Measurements from ENCODE around the gene SSH2. TPM values are rescaled to one million over a fixed set of nuclear protein-coding genes. Genes with fewer than 3 reads are reported as not detected.

SSH2 gene
- polyA plus RNA-seq, 3 donors = 31.9 to 66.6 (median 54.0) TPM

- peak; percentile 38 to 55 (median 54) for DNase-seq
- intact Hi-C loops (cut with micrococcal nuclease) = no loop called here
- peaks cover 9 to 10% of the 10 kb centered on the region in 2 donors for H3K36me3 Mint-ChIP-seq
Measured at GRCh38 chr17:29956225-29956624, 26.2 kb upstream of the SSH2 start.

GRCh38 chr17:29954405-29954804 is 24.4 kb upstream of the SSH2 start:
- intact Hi-C loops (cut with micrococcal nuclease) = no loop called here
- H3K27me3 ChIP-seq (ENCODE audit: control insufficient read depth in 2 of 2, insufficient read depth in 2 of 2, low read length in 2 of 2) = no peaks in the 10 kb centered on the region
- H3K4me1 Mint-ChIP-seq = peaks cover 20% of the 10 kb centered on the region
- peaks cover 0 to 2% (median 0%) of the 10 kb centered on the region in 3 donors for H3K27me3 Mint-ChIP-seq (ENCODE audit: low read depth in 3 of 3)
- peaks cover 14 to 20% of the 10 kb centered on the region in 2 donors for H3K4me1 ChIP-seq (ENCODE audit: control insufficient read depth in 1 of 2, insufficient read depth in 2 of 2, low read length in 2 of 2)
- H3K27ac ChIP-seq (ENCODE audit: low read depth in 1 of 2, low read length in 2 of 2) = no peak overlapping the region
- H3K4me3 Mint-ChIP-seq = no peak overlapping the region
- no peaks in the 10 kb centered on the region for H3K79me2 ChIP-seq (ENCODE audit: insufficient read depth, low read length)
- no peak overlapping the region for H3K4me3 ChIP-seq (replicated peaks in 1 of 3; ENCODE audit: low read depth in 2 of 3, low read length in 3 of 3)
- DNase-seq = no peak
- H3K27ac Mint-ChIP-seq = no peak overlapping the region
- no peak overlapping the region for H3K4me2 ChIP-seq (replicated peaks; ENCODE audit: extremely low read depth, low read length, poor library complexity, severe bottlenecking)
- TF ChIP-seq CTCF (IDR thresholded peaks at IDR 0.05) = no peak
- peaks cover 18 to 32% (median 22%) of the 10 kb centered on the region in 7 donors for H3K9me3 Mint-ChIP-seq
- no peak overlapping the region for H3K9ac ChIP-seq (ENCODE audit: insufficient read depth, low read length, poor library complexity, severe bottlenecking)
- peaks cover 9 to 10% of the 10 kb centered on the region in 2 donors for H3K36me3 Mint-ChIP-seq
- no peaks in the 10 kb centered on the region for H3K36me3 ChIP-seq (replicated peaks in 1 of 2; ENCODE audit: control insufficient read depth in 1 of 2, insufficient read depth in 2 of 2, low read length in 2 of 2)
- H4K20me1 ChIP-seq (ENCODE audit: insufficient read depth, low read length) = no peaks in the 10 kb centered on the region
- no peak overlapping the region for H2AFZ ChIP-seq (ENCODE audit: insufficient read depth, low read depth, low read length, poor library complexity, severe bottlenecking)
- H3K9me3 ChIP-seq (replicated peaks in 1 of 2; ENCODE audit: control insufficient read depth in 1 of 2, insufficient read depth in 1 of 2, low read length in 2 of 2) = peaks cover 13 to 22% of the 10 kb centered on the region in 2 donors
- 100% methylated on average over 2 of the region's 4 CpGs for WGBS (ENCODE audit: insufficient coverage)

More at GRCh38 chr17:29956225-29956624, 26.2 kb upstream of the SSH2 start:
- Mint-ChIP-seq H3K4me3 (no peak overlapping the region), H3K27me3 (ENCODE audit: low read depth in 3 of 3) (peaks cover 0 to 2% (median 0%) of the 10 kb centered on the region in 3 donors), H3K27ac (peak overlapping the region in 3 of 7 donors; percentile 68 to 72 (median 72)), H3K9me3 (peaks cover 18 to 29% (median 22%) of the 10 kb centered on the region in 7 donors), H3K4me1 (peaks cover 10% of the 10 kb centered on the region)
- TF ChIP-seq CTCF (IDR thresholded peaks at IDR 0.05) = no peak
- H3K27me3 ChIP-seq (ENCODE audit: control insufficient read depth in 2 of 2, insufficient read depth in 2 of 2, low read length in 2 of 2) = no peaks in the 10 kb centered on the region
- H2AFZ ChIP-seq (ENCODE audit: insufficient read depth, low read depth, low read length, poor library complexity, severe bottlenecking) = no peak overlapping the region
- no peak overlapping the region for H3K9ac ChIP-seq (ENCODE audit: insufficient read depth, low read length, poor library complexity, severe bottlenecking)
- H3K9me3 ChIP-seq (replicated peaks in 1 of 2; ENCODE audit: control insufficient read depth in 1 of 2, insufficient read depth in 1 of 2, low read length in 2 of 2) = peaks cover 13 to 22% of the 10 kb centered on the region in 2 donors
- H3K79me2 ChIP-seq (ENCODE audit: insufficient read depth, low read length) = no peaks in the 10 kb centered on the region
- H3K4me1 ChIP-seq (ENCODE audit: control insufficient read depth in 1 of 2, insufficient read depth in 2 of 2, low read length in 2 of 2) = peaks cover 5 to 9% of the 10 kb centered on the region in 2 donors
- no peak overlapping the region for H3K4me3 ChIP-seq (replicated peaks in 1 of 3; ENCODE audit: low read depth in 2 of 3, low read length in 3 of 3)
- no peaks in the 10 kb centered on the region for H4K20me1 ChIP-seq (ENCODE audit: insufficient read depth, low read length)
- peak overlapping the region in 1 of 2 donors; percentile 2 for H3K27ac ChIP-seq (ENCODE audit: low read depth in 1 of 2, low read length in 2 of 2)
- H3K36me3 ChIP-seq (replicated peaks in 1 of 2; ENCODE audit: control insufficient read depth in 1 of 2, insufficient read depth in 2 of 2, low read length in 2 of 2) = no peaks in the 10 kb centered on the region
- H3K4me2 ChIP-seq (replicated peaks; ENCODE audit: extremely low read depth, low read length, poor library complexity, severe bottlenecking) = no peak overlapping the region
